ENCODE results near the gene RICTOR.

DNA sequence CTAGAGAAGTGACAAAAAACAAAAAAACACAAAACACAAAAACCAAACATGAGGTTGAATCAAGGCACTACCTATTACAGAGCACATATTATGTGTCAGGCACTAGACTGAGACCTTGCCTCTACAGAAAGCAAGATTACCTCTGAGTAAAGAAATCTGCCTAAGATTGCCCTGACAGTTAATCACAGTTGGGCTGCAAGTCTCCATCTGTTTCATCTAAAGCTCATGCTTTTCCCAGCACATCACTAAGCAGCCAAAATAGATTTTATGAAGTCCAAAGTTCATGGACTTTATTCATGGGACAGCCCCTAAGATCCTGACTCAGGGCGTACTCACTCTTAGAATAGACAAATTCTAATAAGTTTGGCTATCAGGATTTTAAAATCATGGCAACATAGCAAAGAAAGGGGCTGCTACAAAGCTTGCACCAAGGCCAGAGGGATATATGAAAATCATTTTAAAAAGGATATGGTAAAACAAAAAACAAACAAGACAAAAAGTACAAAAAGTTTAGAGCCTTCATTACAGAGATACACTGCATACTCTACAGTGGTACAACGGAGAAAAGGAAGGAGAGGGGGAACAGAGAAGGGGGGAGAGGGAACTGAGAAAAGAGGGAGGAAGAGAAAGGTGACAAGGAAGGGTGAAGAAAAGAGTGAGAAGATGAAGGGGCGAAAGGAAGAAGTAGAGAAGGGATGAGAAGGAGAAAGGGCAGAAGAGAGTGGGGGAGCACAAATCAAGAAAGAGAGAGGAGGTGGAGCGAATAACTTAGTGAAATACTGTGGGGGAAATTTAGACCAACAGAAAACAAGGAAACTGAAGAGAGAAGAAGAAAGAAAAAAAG is 58.2 kb downstream of the RICTOR start:
- TF ChIP-seq, protein P1, sequence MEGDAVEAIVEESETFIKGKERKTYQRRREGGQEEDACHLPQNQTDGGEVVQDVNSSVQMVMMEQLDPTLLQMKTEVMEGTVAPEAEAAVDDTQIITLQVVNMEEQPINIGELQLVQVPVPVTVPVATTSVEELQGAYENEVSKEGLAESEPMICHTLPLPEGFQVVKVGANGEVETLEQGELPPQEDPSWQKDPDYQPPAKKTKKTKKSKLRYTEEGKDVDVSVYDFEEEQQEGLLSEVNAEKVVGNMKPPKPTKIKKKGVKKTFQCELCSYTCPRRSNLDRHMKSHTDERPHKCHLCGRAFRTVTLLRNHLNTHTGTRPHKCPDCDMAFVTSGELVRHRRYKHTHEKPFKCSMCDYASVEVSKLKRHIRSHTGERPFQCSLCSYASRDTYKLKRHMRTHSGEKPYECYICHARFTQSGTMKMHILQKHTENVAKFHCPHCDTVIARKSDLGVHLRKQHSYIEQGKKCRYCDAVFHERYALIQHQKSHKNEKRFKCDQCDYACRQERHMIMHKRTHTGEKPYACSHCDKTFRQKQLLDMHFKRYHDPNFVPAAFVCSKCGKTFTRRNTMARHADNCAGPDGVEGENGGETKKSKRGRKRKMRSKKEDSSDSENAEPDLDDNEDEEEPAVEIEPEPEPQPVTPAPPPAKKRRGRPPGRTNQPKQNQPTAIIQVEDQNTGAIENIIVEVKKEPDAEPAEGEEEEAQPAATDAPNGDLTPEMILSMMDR (IDR thresholded peaks at IDR 0.05) = no peak
- TF ChIP-seq POLR2A (IDR thresholded peaks at IDR 0.05) = no peak

All from esophagus squamous epithelium (tissue), 4 donors.